ENCODE data around the gene TTC12. TPM values are rescaled to one million over a fixed set of nuclear protein-coding genes. Genes with fewer than 3 reads are reported as not detected.

Gene TTC12
- total RNA-seq, 1 donor from 2014 or later: 11.1 TPM

GRCh38 chr11:113322158-113322557 lies 7.8 kb downstream of the TTC12 start:
- Mint-ChIP-seq H3K9me3 (ENCODE audit: unreplicated experiment) (no peaks in the 10 kb centered on the region), H3K4me1 (ENCODE audit: unreplicated experiment) (peaks cover 6% of the 10 kb centered on the region), H3K27me3 (ENCODE audit: unreplicated experiment) (no peaks in the 10 kb centered on the region), H3K4me3 (ENCODE audit: unreplicated experiment) (no peak overlapping the region), H3K27ac (ENCODE audit: unreplicated experiment) (no peak overlapping the region), H3K36me3 (ENCODE audit: low read depth, unreplicated experiment) (peaks cover 8% of the 10 kb centered on the region)
- DNase-seq (ENCODE audit: low spot score): no peak
- TF ChIP-seq CTCF (IDR thresholded peaks at IDR 0.05; ENCODE audit: unreplicated experiment): no peak

- peaks cover 6% of the 10 kb centered on the region for H3K4me1 Mint-ChIP-seq (ENCODE audit: unreplicated experiment)
- H3K27ac Mint-ChIP-seq (ENCODE audit: unreplicated experiment): no peak overlapping the region
- no peaks in the 10 kb centered on the region for H3K27me3 Mint-ChIP-seq (ENCODE audit: unreplicated experiment)
- no peak overlapping the region for H3K4me3 Mint-ChIP-seq (ENCODE audit: unreplicated experiment)
- DNase-seq (ENCODE audit: low spot score): no peak
- H3K9me3 Mint-ChIP-seq (ENCODE audit: unreplicated experiment): no peaks in the 10 kb centered on the region
- TF ChIP-seq CTCF (IDR thresholded peaks at IDR 0.05; ENCODE audit: unreplicated experiment): no peak
- H3K36me3 Mint-ChIP-seq (ENCODE audit: low read depth, unreplicated experiment): peaks cover 8% of the 10 kb centered on the region
Measured at GRCh38 chr11:113324250-113324649, 9.9 kb downstream of the TTC12 start.

GRCh38 chr11:113329725-113330124 lies 15.3 kb downstream of the TTC12 start:
- Mint-ChIP-seq H3K4me1 (ENCODE audit: unreplicated experiment) (peaks cover 6% of the 10 kb centered on the region), H3K27ac (ENCODE audit: unreplicated experiment) (no peak overlapping the region), H3K9me3 (ENCODE audit: unreplicated experiment) (no peaks in the 10 kb centered on the region), H3K4me3 (ENCODE audit: unreplicated experiment) (no peak overlapping the region), H3K36me3 (ENCODE audit: low read depth, unreplicated experiment) (peaks cover 7% of the 10 kb centered on the region), H3K27me3 (ENCODE audit: unreplicated experiment) (no peaks in the 10 kb centered on the region)
- TF ChIP-seq CTCF (IDR thresholded peaks at IDR 0.05; ENCODE audit: unreplicated experiment): no peak
- DNase-seq (ENCODE audit: low spot score): no peak

- no peaks in the 10 kb centered on the region for H3K27me3 Mint-ChIP-seq (ENCODE audit: unreplicated experiment)
- H3K4me3 Mint-ChIP-seq (ENCODE audit: unreplicated experiment): no peak overlapping the region
- no peak for DNase-seq (ENCODE audit: low spot score)
- H3K27ac Mint-ChIP-seq (ENCODE audit: unreplicated experiment): no peak overlapping the region
- no peak for TF ChIP-seq CTCF (IDR thresholded peaks at IDR 0.05; ENCODE audit: unreplicated experiment)
- H3K36me3 Mint-ChIP-seq (ENCODE audit: low read depth, unreplicated experiment): peaks cover 7% of the 10 kb centered on the region
- H3K9me3 Mint-ChIP-seq (ENCODE audit: unreplicated experiment): no peaks in the 10 kb centered on the region
- H3K4me1 Mint-ChIP-seq (ENCODE audit: unreplicated experiment): peaks cover 4% of the 10 kb centered on the region
Measured at GRCh38 chr11:113331441-113331840, 17.1 kb downstream of the TTC12 start.

- peaks cover 7% of the 10 kb centered on the region for H3K36me3 Mint-ChIP-seq (ENCODE audit: low read depth, unreplicated experiment)
- no peak overlapping the region for H3K27ac Mint-ChIP-seq (ENCODE audit: unreplicated experiment)
- no peaks in the 10 kb centered on the region for H3K9me3 Mint-ChIP-seq (ENCODE audit: unreplicated experiment)
- peaks cover 4% of the 10 kb centered on the region for H3K4me1 Mint-ChIP-seq (ENCODE audit: unreplicated experiment)
- no peak overlapping the region for H3K4me3 Mint-ChIP-seq (ENCODE audit: unreplicated experiment)
- no peaks in the 10 kb centered on the region for H3K27me3 Mint-ChIP-seq (ENCODE audit: unreplicated experiment)
- DNase-seq (ENCODE audit: low spot score): no peak
- no peak for TF ChIP-seq CTCF (IDR thresholded peaks at IDR 0.05; ENCODE audit: unreplicated experiment)
Measured at GRCh38 chr11:113332023-113332422, 17.6 kb downstream of the TTC12 start.

Measured in endothelial cell (in vitro differentiated cells).